Measurements from ENCODE around the gene CCDC80. TPM values are rescaled to one million over a fixed set of nuclear protein-coding genes. Genes with fewer than 3 reads are reported as not detected.

The CCDC80 gene
- total RNA-seq, 1 experiment from 2014 or later = 26.2 TPM

GRCh38 chr3:112649478-112649735, 8.5 kb upstream of the CCDC80 start:
- intact Hi-C loops (cut with micrococcal nuclease; ENCODE audit: unreplicated experiment) = no loop called here
- BruUV-seq (replicated peaks) = no TSS peak
- CTCF ChIA-PET = no interaction called here
- peaks cover 26% of the 10 kb centered on the region for H3K4me1 Mint-ChIP-seq (ENCODE audit: low read depth, unreplicated experiment)
- peaks cover under 1% of the 10 kb centered on the region for H3K9me3 Mint-ChIP-seq (ENCODE audit: unreplicated experiment)
- DNase-seq = no peak
- no peak overlapping the region for H3K4me3 Mint-ChIP-seq (ENCODE audit: unreplicated experiment)
- peaks cover 10% of the 10 kb centered on the region for H3K36me3 Mint-ChIP-seq (ENCODE audit: insufficient read depth, unreplicated experiment)
- H3K27me3 Mint-ChIP-seq (ENCODE audit: insufficient read depth, unreplicated experiment) = no peaks in the 10 kb centered on the region
- Histone ChIP-seq H3K27me3 (replicated peaks; ENCODE audit: control insufficient read depth, insufficient read depth, low read length) (no peaks in the 10 kb centered on the region), H3K4me3 (ENCODE audit: low read depth, low read length) (no peak overlapping the region), H3K4me1 (peaks cover 36% of the 10 kb centered on the region), H3K9me3 (no peaks in the 10 kb centered on the region), H3K36me3 (ENCODE audit: control insufficient read depth, insufficient read depth, low read length) (no peaks in the 10 kb centered on the region)
- no peak for TF ChIP-seq CTCF (IDR thresholded peaks at IDR 0.05; ENCODE audit: insufficient read depth in 1 of 2, low read depth in 1 of 2, low read length in 1 of 2, severe bottlenecking in 1 of 2, unreplicated experiment in 1 of 2)
- POLR2A ChIA-PET = no interaction called here
- no peak overlapping the region for H3K27ac Mint-ChIP-seq (ENCODE audit: unreplicated experiment)

GRCh38 chr3:112647122-112647521, 6.2 kb upstream of the CCDC80 start:
- POLR2A ChIA-PET = interaction anchor here (0.6 kb wide), 1 partner anchor 150 kb away, joined by 3 read pairs; no protein-coding TSS in a partner anchor

GRCh38 chr3:112646623-112647022, 5.7 kb upstream of the CCDC80 start:
- CTCF ChIA-PET = interaction anchor here (0.6 kb wide), 1 partner anchor 88 kb away, joined by 3 read pairs; no protein-coding TSS in a partner anchor
- peaks cover 10% of the 10 kb centered on the region for H3K36me3 Mint-ChIP-seq (ENCODE audit: insufficient read depth, unreplicated experiment)
- no peaks in the 10 kb centered on the region for H3K27me3 Mint-ChIP-seq (ENCODE audit: insufficient read depth, unreplicated experiment)
- H3K27me3 ChIP-seq (replicated peaks; ENCODE audit: control insufficient read depth, insufficient read depth, low read length) = no peaks in the 10 kb centered on the region
- intact Hi-C loops (cut with micrococcal nuclease; ENCODE audit: unreplicated experiment) = loop anchor here (1.0 kb wide), 2 partner anchors 42 to 85 kb away; no protein-coding TSS in a partner anchor
- H3K9me3 Mint-ChIP-seq (ENCODE audit: unreplicated experiment) = no peaks in the 10 kb centered on the region
- peaks cover 35% of the 10 kb centered on the region for H3K4me1 ChIP-seq
- peaks cover 23% of the 10 kb centered on the region for H3K4me1 Mint-ChIP-seq (ENCODE audit: low read depth, unreplicated experiment)
- TF ChIP-seq CTCF (IDR thresholded peaks at IDR 0.05; ENCODE audit: insufficient read depth in 1 of 2, low read depth in 1 of 2, low read length in 1 of 2, severe bottlenecking in 1 of 2, unreplicated experiment in 1 of 2) = no peak
- POLR2A ChIA-PET = no interaction called here
- H3K9me3 ChIP-seq = no peaks in the 10 kb centered on the region
- no peak for DNase-seq
- H3K27ac Mint-ChIP-seq (ENCODE audit: unreplicated experiment) = peak overlapping the region; percentile 69
- H3K4me3 ChIP-seq (ENCODE audit: low read depth, low read length) = no peak overlapping the region
- BruUV-seq (replicated peaks) = no TSS peak
- no peaks in the 10 kb centered on the region for H3K36me3 ChIP-seq (ENCODE audit: control insufficient read depth, insufficient read depth, low read length)
- peak overlapping the region; percentile 60 for H3K4me3 Mint-ChIP-seq (ENCODE audit: unreplicated experiment)

More at GRCh38 chr3:112647122-112647521, 6.2 kb upstream of the CCDC80 start:
- peaks cover 30% of the 10 kb centered on the region for H3K4me1 ChIP-seq
- CTCF ChIA-PET = interaction anchor here (0.6 to 1.1 kb wide), 2 partner anchors 87 to 167 kb away, joined by 3 to 4 read pairs; no protein-coding TSS in a partner anchor
- Mint-ChIP-seq H3K36me3 (ENCODE audit: insufficient read depth, unreplicated experiment) (peaks cover 10% of the 10 kb centered on the region), H3K9me3 (ENCODE audit: unreplicated experiment) (no peaks in the 10 kb centered on the region), H3K4me3 (ENCODE audit: unreplicated experiment) (peak overlapping the region; percentile 60), H3K27me3 (ENCODE audit: insufficient read depth, unreplicated experiment) (no peaks in the 10 kb centered on the region), H3K4me1 (ENCODE audit: low read depth, unreplicated experiment) (peaks cover 23% of the 10 kb centered on the region), H3K27ac (ENCODE audit: unreplicated experiment) (peak overlapping the region; percentile 69)
- H3K4me3 ChIP-seq (ENCODE audit: low read depth, low read length) = no peak overlapping the region
- no peaks in the 10 kb centered on the region for H3K36me3 ChIP-seq (ENCODE audit: control insufficient read depth, insufficient read depth, low read length)
- no peaks in the 10 kb centered on the region for H3K9me3 ChIP-seq
- intact Hi-C loops (cut with micrococcal nuclease; ENCODE audit: unreplicated experiment) = loop anchor here (1.0 kb wide), 2 partner anchors 41 to 84 kb away; no protein-coding TSS in a partner anchor
- H3K27me3 ChIP-seq (replicated peaks; ENCODE audit: control insufficient read depth, insufficient read depth, low read length) = no peaks in the 10 kb centered on the region
- DNase-seq = peak; percentile 74 to 77
- TF ChIP-seq CTCF (IDR thresholded peaks at IDR 0.05; ENCODE audit: insufficient read depth in 1 of 2, low read depth in 1 of 2, low read length in 1 of 2, severe bottlenecking in 1 of 2, unreplicated experiment in 1 of 2) = no peak
- no TSS peak for BruUV-seq (replicated peaks)
